Left renal cortex interstitium (tissue), 4 donors: ENCODE measurements around the gene JCHAIN. TPM values are rescaled to one million over a fixed set of nuclear protein-coding genes. Genes with fewer than 3 reads are reported as not detected.
"Not testable (repeated sequence)": the region's sequence is repeated elsewhere in the genome, so short reads cannot be mapped to it uniquely, and the experiment has no call there.

Experiments used
- DNase-seq, 4 donors: peaks; one replicate each; pipeline ENCODE4 v3.0.0-alpha.2; 2013; ENCODE audit warnings: low read depth in 4 of 4, low spot score in 2 of 4, missing footprints in 1 of 4
- polyA plus RNA-seq, 4 donors: library from polyadenylated mRNA; unstranded; fragments of 120-200 nt; gene quantifications; one replicate each; pipeline ENCODE4 v1.2.1, GENCODE V29; 2013; ENCODE audit not compliant: insufficient read length in 4 of 4

Gene JCHAIN
- polyA plus RNA-seq, 4 donors, result 0.87 to 1.1 (median 1.0) TPM

DNA sequence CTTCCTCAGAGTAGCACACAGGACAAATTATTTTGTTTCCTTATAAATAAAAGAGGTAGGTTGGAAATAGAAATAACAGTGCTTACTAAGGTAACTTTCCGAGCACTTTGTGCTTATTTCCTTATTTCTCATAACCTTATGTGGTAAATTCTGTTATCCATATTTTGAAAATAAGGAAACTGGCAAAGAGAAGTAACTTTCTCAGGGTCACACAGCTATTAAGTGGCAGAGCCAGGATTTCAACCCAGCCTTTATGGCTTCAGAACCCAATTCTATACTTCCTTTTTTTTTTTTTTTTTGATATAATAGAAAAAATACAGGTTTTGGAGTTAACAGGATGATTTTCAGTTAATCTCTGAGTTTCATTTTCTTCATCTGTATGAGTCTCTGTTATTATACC is 25.4 kb upstream of the JCHAIN start:
- no peak for DNase-seq

- peak in 1 of 4 donors; percentile 34 for DNase-seq
Observed at GRCh38 chr4:70688795-70689231, 22.5 kb upstream of the JCHAIN start.

DNA sequence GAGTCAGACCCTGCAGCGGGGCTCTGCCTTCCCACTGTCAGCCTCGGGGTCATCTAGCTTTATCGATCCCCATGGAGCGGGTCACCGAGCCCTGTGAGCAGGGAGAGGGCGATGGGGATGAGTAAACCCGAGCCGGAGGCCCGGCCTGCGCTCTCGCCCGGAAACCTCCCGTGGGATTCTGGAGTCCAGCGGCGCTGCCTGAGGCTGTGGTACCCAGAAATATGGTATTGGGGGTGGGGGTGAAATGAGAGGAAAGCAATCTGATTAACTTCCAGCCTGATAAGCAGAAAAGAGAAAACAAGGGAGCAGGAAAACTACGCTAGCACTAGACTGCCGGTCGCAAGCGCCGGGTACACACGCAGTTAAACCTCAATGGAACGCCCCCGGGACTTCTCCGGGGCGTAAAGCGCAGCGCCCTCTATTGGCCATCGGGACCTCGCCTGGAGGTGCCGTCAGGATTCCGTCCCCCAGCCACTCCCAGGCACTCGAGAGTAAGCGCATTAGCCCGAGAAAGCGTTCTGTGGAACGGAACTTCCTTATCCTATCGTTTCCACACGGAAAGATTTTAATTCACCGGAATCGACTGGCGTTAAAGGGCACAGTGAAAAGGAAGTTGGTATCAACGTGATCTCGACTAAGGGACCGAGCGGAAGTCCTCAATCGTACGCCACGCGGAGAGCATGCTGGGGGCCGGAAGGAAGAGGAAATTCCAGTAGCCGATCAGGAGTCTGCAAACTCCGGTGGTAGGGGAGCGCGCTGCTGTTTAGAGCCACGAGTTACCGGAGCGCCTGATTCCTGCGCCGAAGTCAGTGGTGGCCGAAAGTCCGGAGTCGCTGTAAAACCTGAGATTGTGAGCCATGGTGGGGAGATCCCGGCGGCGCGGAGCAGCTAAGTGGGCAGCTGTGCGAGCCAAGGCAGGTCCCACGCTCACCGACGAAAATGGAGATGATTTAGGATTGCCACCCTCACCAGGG is 21.8 kb upstream of the JCHAIN start, which contains the start of gene UTP3:
Gene UTP3, plus strand, starts transcription at position 712 of the 974 bp plus-strand sequence. Its CDS starts 146 bp downstream, at position 858.
- DNase-seq, result peak; percentile 94 to 99 (median 98)

DNA sequence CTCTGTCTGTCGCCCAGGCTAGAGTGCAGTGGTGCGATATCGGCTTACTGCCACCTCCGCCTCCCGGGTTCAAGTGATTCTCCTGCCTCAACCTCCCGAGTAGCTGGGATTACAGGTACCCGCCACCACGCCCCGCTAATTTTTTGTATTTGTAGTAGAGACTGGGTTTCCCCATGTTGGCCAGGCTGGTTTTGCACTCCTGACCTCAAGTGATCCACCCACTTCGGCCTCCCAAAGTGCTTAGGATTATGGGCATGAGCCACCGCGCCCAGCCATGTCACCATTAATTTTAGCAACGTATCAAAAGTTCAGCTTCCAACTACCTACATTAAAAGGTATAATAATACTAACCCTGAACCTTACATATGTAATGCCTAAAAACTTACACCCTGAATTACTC is 21.1 kb upstream of the JCHAIN start:
- no peak for DNase-seq

DNA sequence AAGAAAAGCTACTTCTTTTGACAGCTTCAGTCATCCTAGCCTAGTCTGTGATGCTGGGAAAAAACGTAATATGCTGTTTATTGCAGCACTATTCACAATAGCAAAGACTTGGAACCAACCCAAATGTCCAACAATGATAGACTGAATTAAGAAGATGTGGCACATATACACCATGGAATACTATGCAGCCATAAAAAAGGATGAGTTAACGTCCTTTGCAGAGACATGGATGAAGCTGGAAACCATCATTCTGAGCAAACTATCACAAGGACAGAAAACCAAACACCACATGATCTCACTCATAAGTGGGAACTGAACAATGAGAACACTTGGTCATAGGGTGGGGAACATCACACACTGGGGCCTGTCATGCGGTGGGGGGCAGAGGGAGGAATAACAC is 15.8 kb upstream of the JCHAIN start:
- not testable (repeated sequence) for DNase-seq

DNA sequence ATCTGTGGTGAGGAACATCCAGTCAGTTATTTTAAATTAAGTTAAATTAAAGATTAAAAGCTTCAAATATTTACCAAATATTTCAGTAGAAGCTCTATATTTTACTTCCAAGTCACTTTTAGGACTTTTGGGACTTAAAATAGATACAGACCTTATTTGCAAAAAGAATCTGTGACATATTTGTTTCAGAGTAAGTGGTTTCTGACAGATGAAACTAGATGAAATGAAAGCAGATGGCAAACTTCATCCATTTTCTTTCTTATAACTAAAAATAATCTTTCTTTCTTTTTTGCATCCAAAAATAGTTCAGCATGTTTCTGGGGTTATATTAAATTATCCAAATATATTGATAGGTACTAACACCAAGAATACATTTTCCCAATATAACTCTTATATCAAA is 15.4 kb upstream of the JCHAIN start:
- no peak for DNase-seq

- peak; percentile 17 to 48 (median 38) for DNase-seq
Observed at GRCh38 chr4:70680934-70681333, 14.6 kb upstream of the JCHAIN start.

DNA sequence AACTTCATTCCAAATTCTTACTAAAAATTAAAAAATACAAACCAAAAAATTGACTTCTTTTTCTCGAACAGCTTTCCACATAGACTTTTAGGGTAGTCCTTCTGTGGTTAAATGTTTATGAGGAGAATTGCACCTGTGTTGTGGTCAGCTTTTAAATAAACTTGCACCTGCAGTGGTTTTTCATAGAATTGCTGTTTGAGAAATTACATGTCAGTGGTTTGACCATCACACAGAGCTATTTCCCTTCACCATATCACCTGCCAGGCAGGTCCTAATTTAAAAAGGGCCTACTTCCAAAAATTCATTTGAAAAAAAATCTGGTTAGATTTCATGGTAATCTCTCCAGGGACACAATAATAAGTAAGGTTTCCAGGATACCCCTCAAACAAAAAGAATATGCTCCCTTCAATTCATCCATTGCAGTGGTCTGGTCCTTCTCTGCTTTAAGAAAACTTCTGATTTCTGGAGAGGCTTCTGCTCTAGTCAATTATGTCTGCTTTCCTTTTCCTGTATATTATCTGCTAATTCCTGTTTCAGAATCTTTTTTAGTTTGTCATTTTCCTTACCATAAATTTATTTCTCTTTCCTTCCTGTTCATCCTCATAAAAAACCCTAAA is 12.2 kb upstream of the JCHAIN start:
- DNase-seq, result no peak

DNA sequence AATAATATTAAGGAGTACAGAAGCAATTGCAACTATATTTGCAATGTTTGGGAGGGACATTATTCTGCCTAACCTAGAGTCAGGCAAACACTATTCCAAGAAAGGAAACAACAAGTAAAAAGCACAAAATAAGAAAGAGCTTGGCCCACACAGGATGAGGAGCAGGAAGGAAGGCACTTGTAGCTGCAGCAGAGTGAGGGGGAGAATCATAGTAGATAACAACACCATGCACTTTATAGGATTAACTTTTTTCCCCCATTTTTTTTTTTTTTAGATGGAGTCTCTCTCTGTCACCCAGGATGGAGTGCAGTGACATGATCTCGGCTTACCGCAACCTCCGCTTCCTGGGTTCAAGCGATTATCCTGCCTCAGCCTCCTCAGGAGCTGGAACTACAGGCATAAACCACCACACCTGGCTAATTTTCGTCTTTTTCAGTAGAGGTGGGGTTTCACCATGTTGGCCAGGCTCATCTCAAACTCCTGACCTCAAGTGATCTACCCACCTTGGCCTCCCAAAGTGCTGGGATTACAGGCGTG is 10.3 kb upstream of the JCHAIN start:
- no peak for DNase-seq

DNA sequence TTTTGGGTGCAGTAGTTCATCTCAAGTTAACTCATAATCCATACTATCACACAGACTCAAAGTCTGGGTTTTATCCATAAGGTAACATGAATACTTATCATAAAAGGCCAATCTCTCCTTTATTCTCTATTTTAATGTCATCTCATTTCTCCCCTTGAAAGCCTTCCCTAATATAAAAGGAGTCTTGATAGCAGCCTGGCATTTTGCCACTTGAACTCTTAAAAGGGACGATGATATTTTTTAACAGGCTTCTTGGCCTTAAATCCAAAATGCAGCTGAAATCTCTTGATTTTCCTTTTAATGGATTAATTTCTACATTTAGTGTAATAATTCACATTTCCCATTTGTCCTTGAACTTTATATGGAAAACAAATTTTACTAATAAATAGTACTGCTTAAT is 8.4 kb upstream of the JCHAIN start:
- no peak for DNase-seq

DNA sequence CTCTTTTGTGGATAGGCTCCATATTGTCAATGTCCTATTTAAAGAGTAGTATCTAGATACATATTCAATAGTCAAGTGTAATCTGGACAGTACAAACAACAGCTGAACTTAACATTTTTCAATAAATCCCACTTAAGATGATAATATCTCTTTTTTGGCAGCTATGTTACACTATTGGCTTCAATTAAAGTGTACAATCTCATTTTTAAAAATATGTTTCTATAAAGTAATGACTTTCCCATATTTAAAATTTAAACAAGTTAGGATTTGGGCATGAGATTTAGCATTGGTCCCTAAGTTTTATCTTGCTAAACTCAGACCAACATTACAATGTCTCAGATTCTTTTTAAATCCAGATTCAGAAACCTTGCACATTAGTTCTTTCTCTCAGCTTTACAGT is 7.9 kb upstream of the JCHAIN start:
- no peak for DNase-seq

DNA sequence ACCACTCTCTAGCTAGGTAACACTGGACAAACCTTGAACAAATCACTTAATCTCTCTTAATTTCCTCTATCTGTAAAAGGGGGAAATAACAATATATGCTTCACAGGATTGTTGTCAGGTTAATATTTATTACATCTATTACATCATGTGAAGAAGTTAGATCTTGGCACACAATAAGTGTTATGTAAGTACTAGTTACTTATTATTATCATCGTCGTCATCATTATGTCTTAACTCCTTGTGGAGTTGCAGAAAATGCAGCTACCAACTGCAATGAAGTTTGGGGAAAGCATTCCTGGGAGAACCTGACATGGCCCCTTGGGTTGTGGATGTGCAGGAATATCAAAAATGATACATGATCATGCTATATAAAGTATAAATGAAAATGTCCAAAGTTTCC is 4.8 kb upstream of the JCHAIN start:
- DNase-seq, result no peak

DNA sequence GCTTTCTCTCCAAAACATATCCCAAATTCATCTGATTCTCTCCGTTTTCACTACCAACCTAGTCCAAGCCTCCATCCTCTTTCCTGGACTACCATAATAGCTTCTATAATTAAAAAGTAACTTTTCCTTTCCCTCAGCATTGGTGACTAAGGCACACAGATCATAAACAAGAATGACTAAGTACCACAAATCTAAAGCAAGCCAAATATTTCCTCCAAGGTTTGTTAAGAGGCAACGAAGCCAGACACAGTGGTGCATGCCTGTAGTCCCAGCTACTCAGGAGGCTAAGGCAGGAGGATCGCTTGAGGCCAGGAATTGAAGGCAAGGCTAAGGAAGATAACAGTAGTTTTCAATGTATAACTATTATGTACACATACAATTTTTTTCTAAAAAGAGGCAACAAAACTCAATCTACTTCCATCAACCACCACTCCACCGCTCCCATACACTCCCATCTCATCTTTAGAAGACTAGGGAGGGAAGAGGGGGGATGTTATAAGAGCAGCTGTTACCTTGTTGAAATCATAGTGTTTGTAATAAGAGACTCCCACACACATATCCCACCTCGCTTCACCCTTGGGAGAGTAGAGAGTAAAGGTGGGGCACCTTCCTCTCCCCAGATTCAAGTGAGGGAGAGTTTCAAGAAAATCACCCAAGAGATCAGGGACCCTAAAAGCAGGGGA is 4.2 kb upstream of the JCHAIN start:
- no peak for DNase-seq

DNA sequence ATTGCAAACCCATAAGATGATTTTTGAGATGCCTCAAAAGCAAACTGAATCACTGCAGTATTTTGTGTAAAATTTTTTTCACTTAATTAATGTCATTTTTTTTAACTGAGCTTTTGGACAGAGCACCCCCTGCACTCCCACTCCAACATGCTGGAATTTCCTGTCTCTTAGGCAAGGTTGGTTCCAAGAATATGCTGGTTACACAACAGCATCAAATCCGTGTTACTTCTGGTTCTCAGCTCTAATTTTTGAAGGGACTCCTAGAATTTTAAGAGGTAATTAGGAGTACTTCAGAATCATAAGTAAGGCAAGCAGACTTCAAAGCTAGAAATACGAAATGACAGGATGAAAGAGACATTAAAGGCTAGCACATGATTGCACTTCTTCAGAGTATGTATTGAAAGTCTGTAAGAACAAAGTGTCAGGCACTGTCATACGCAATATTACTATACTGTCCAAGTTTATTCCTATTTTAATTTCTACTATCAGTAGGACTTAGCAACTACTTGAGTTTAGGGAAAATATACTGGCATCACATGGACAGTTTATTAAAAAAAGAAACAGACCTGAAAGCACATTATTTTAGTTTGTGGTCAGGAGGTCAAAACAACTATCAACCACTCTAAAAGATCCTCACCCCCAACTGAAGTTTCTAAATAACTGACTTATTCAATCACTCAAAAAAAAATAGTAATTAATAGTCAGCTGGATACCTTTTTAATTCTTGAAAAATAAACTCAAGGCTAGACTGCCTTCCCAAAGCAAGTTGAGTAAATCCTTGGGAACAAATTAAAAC is 1.6 kb upstream of the JCHAIN start:
- DNase-seq, result no peak

DNA sequence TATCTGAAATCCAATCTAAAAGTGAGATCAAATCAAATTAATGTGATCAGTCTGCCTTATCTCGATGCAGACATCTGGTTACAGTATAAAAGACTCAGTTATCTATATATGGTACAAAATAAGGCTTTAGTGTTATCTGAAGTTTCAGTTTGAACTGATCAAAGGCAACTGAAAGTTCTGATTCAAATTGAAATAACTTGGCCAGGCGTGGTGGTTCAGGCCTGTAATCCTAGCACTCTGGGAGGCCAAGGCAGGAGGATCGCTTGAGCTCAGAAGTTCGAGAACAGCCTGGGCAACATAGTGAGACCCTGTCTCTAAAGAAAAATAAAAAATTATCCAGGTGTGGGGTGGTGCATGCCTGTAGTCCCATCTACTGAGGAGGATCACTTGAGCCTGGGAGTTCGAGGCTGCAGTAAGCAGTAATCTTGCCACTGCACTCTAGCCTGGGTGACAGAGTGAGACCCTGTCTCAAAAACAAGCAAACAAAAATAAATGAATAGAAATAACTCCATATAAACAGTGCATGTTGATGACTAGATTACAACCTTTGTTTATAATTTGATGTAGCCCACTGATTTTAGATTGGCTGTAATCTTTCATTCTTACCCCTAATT is 4.9 kb downstream of the JCHAIN start:
- DNase-seq, result not testable (repeated sequence)

GRCh38 chr4:70660106-70660505 is 6.2 kb downstream of the JCHAIN start:
- no peak for DNase-seq

DNA sequence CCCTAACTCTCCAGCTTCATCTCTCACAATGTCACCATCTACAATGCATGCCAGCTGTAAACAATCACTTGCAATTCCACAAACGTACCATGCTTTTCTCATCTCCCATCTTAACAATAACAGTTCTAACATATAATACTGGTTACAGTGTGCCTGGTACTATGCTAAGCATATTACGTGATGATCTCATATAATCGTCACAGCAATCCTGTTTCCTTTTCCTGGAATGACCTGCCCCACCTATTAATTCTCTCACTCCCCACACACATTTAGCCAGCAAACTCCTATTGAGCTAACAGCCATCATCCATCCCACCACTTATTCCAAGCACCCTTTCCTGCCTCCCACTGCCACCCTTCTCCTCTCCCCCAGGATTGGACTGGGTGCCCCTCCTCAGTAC is 7.9 kb downstream of the JCHAIN start:
- DNase-seq, result no peak

- DNase-seq, result no peak
Observed at GRCh38 chr4:70657326-70657725, 9.0 kb downstream of the JCHAIN start.

DNA sequence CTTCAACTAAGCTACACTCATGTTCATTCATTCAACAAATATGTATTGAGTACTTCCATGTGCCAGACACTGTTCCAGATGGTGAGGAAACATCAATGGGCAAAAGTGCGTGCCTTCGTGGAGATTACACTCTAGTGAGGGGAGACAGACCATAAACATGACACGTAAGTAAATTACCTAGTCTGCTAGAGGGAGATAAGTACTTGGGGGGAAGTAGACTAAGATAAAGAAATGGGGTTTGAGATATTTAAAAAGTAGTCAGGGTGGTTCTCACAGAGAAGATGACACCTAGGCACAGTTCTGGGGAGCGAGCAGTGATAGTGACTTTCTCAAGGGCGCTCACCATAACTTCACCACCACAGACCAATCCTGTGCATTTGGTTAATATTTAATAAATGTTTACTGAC is 11.7 kb downstream of the JCHAIN start:
- DNase-seq, result no peak
